Measurements from ENCODE around the gene ACTR1B.
"Not testable (repeated sequence)": the region's sequence is repeated elsewhere in the genome, so short reads cannot be mapped to it uniquely, and the experiment has no call there.

Gene ACTR1B

GRCh38 chr2:97688062-97688827 is 24.4 kb upstream of the ACTR1B start:
- Histone ChIP-seq H3K27me3 (ENCODE audit: insufficient read depth, low read length) (no peaks in the 10 kb centered on the region), H3K4me1 (ENCODE audit: control insufficient read depth, insufficient read depth, low read length, unreplicated experiment) (peaks cover 8% of the 10 kb centered on the region), H3K27ac (ENCODE audit: low read depth, low read length) (no peak overlapping the region), H2AFZ (ENCODE audit: low read length, unreplicated experiment) (no peak overlapping the region), H3K4me3 (ENCODE audit: low read depth, low read length) (no peak overlapping the region), H3K79me2 (ENCODE audit: control insufficient read depth, insufficient read depth, low read length, unreplicated experiment) (no peaks in the 10 kb centered on the region), H3K36me3 (ENCODE audit: insufficient read depth, low read length) (no peaks in the 10 kb centered on the region)

GRCh38 chr2:97687235-97687634 is 23.4 kb upstream of the ACTR1B start:
- H3K27me3 ChIP-seq (ENCODE audit: insufficient read depth, low read length); H3K36me3 ChIP-seq (ENCODE audit: insufficient read depth, low read length); H3K4me3 ChIP-seq (ENCODE audit: low read depth, low read length); H2AFZ ChIP-seq (ENCODE audit: low read length, unreplicated experiment); H3K79me2 ChIP-seq (ENCODE audit: control insufficient read depth, insufficient read depth, low read length, unreplicated experiment); H3K27ac ChIP-seq (ENCODE audit: low read depth, low read length); H3K4me1 ChIP-seq (ENCODE audit: control insufficient read depth, insufficient read depth, low read length, unreplicated experiment): not testable (repeated sequence)

- Histone ChIP-seq H3K27me3 (ENCODE audit: insufficient read depth, low read length) (no peaks in the 10 kb centered on the region), H3K4me1 (ENCODE audit: control insufficient read depth, insufficient read depth, low read length, unreplicated experiment) (no peaks in the 10 kb centered on the region), H3K27ac (ENCODE audit: low read depth, low read length) (no peak overlapping the region), H3K4me3 (ENCODE audit: low read depth, low read length) (no peak overlapping the region), H3K36me3 (ENCODE audit: insufficient read depth, low read length) (no peaks in the 10 kb centered on the region; the same call in 1 of the 2 replicates), H3K79me2 (ENCODE audit: control insufficient read depth, insufficient read depth, low read length, unreplicated experiment) (no peaks in the 10 kb centered on the region), H2AFZ (ENCODE audit: low read length, unreplicated experiment) (no peak overlapping the region)
Measured at GRCh38 chr2:97678298-97678697, 14.5 kb upstream of the ACTR1B start.

- H2AFZ ChIP-seq (ENCODE audit: low read length, unreplicated experiment) = no peak overlapping the region
- H3K27me3 ChIP-seq (ENCODE audit: insufficient read depth, low read length) = no peaks in the 10 kb centered on the region
- H3K36me3 ChIP-seq (ENCODE audit: insufficient read depth, low read length) = no peaks in the 10 kb centered on the region; the same call in 1 of the 2 replicates
- no peaks in the 10 kb centered on the region for H3K4me1 ChIP-seq (ENCODE audit: control insufficient read depth, insufficient read depth, low read length, unreplicated experiment)
- no peak overlapping the region for H3K4me3 ChIP-seq (ENCODE audit: low read depth, low read length)
- H3K79me2 ChIP-seq (ENCODE audit: control insufficient read depth, insufficient read depth, low read length, unreplicated experiment) = no peaks in the 10 kb centered on the region
- H3K27ac ChIP-seq (ENCODE audit: low read depth, low read length) = no peak overlapping the region
Measured at GRCh38 chr2:97677480-97677879, 13.6 kb upstream of the ACTR1B start.

GRCh38 chr2:97676620-97677019 is 12.8 kb upstream of the ACTR1B start:
- Histone ChIP-seq H3K4me1 (ENCODE audit: control insufficient read depth, insufficient read depth, low read length, unreplicated experiment) (no peaks in the 10 kb centered on the region), H2AFZ (ENCODE audit: low read length, unreplicated experiment) (no peak overlapping the region), H3K27me3 (ENCODE audit: insufficient read depth, low read length) (no peaks in the 10 kb centered on the region), H3K79me2 (ENCODE audit: control insufficient read depth, insufficient read depth, low read length, unreplicated experiment) (no peaks in the 10 kb centered on the region), H3K27ac (ENCODE audit: low read depth, low read length) (no peak overlapping the region), H3K36me3 (ENCODE audit: insufficient read depth, low read length) (no peaks in the 10 kb centered on the region; the same call in 1 of the 2 replicates), H3K4me3 (ENCODE audit: low read depth, low read length) (no peak overlapping the region)

DNA sequence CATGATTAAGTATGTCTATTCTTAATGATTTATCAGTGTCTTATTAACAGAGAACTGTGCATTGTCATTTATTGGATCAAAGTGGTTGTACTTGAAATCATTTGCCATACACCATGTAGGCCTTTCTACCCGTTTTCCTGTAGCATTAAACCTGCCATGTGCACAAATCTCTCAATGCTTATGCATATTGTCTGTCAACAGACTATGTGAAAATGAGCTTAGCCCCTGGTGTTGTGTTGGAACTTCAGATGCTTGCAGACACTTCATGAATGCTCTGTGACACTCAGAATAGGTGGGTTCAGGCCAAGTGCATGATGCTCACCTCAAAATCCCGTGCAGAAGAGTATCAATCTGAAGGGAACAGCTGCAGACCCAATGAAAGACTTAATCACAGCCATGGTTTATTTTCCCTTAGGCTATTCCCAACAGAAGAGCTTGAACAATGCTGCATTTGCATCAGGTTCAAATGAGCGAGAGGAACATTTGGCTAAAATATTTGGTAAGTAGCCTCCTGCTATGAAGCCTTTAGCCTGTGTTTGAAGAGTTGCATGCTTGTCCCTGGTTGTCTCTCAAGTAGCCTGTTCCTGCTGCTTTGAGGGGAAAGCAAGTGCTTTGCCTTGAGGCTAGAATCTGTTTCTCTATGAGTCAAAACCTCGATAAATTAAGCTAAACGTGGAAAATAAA is 11.7 kb upstream of the ACTR1B start:
- Histone ChIP-seq H3K27ac (ENCODE audit: low read depth, low read length) (no peak overlapping the region), H3K27me3 (ENCODE audit: insufficient read depth, low read length) (no peaks in the 10 kb centered on the region), H2AFZ (ENCODE audit: low read length, unreplicated experiment) (no peak overlapping the region), H3K4me3 (ENCODE audit: low read depth, low read length) (no peak overlapping the region), H3K4me1 (ENCODE audit: control insufficient read depth, insufficient read depth, low read length, unreplicated experiment) (no peaks in the 10 kb centered on the region), H3K36me3 (ENCODE audit: insufficient read depth, low read length) (no peaks in the 10 kb centered on the region; the same call in 1 of the 2 replicates), H3K79me2 (ENCODE audit: control insufficient read depth, insufficient read depth, low read length, unreplicated experiment) (no peaks in the 10 kb centered on the region)

- H3K4me3 ChIP-seq (ENCODE audit: low read depth, low read length) = no peak overlapping the region
- H3K4me1 ChIP-seq (ENCODE audit: control insufficient read depth, insufficient read depth, low read length, unreplicated experiment) = no peaks in the 10 kb centered on the region
- no peaks in the 10 kb centered on the region for H3K27me3 ChIP-seq (ENCODE audit: insufficient read depth, low read length)
- H3K27ac ChIP-seq (ENCODE audit: low read depth, low read length) = no peak overlapping the region
- H3K79me2 ChIP-seq (ENCODE audit: control insufficient read depth, insufficient read depth, low read length, unreplicated experiment) = no peaks in the 10 kb centered on the region
- H2AFZ ChIP-seq (ENCODE audit: low read length, unreplicated experiment) = no peak overlapping the region
- no peaks in the 10 kb centered on the region; the same call in 1 of the 2 replicates for H3K36me3 ChIP-seq (ENCODE audit: insufficient read depth, low read length)
Measured at GRCh38 chr2:97673915-97674283, 10.1 kb upstream of the ACTR1B start.

GRCh38 chr2:97673182-97673914 is 9.5 kb upstream of the ACTR1B start:
- Histone ChIP-seq H3K27ac (ENCODE audit: low read depth, low read length) (no peak overlapping the region), H3K36me3 (ENCODE audit: insufficient read depth, low read length) (no peaks in the 10 kb centered on the region; the same call in 1 of the 2 replicates), H3K4me1 (ENCODE audit: control insufficient read depth, insufficient read depth, low read length, unreplicated experiment) (no peaks in the 10 kb centered on the region), H3K27me3 (ENCODE audit: insufficient read depth, low read length) (no peaks in the 10 kb centered on the region), H2AFZ (ENCODE audit: low read length, unreplicated experiment) (no peak overlapping the region), H3K4me3 (ENCODE audit: low read depth, low read length) (no peak overlapping the region), H3K79me2 (ENCODE audit: control insufficient read depth, insufficient read depth, low read length, unreplicated experiment) (no peaks in the 10 kb centered on the region)

DNA sequence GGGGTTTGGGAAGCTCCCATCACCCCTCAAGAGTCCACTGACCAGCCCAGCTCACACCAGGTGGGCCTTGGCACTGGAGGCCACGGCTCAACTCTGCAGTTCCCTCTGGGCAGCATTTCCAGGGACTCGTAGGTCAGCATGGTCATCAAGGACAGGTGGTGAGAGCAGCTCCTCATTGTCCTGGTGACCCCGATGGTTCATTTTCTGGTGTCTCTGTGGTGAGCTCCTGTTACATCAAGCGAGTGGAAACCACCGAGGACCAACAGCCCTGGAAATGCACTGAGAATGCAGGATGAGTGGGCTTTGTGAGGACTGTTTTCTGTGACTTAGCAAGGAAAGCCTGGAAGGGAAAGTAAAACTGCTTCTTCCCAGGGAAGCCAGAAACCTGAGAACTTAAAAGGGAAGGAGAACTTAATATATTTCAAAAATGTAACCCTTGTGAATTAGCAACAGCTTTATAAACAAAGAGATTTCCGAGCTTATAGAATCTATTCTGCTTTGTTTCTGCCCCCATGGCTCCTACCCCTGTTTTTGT is 8.8 kb upstream of the ACTR1B start:
- H3K27ac ChIP-seq (ENCODE audit: low read depth, low read length); H3K36me3 ChIP-seq (ENCODE audit: insufficient read depth, low read length); H3K27me3 ChIP-seq (ENCODE audit: insufficient read depth, low read length); H2AFZ ChIP-seq (ENCODE audit: low read length, unreplicated experiment); H3K4me3 ChIP-seq (ENCODE audit: low read depth, low read length); H3K4me1 ChIP-seq (ENCODE audit: control insufficient read depth, insufficient read depth, low read length, unreplicated experiment); H3K79me2 ChIP-seq (ENCODE audit: control insufficient read depth, insufficient read depth, low read length, unreplicated experiment): not testable (repeated sequence)

- H3K4me3 ChIP-seq (ENCODE audit: low read depth, low read length) = no peak overlapping the region
- no peak overlapping the region for H3K27ac ChIP-seq (ENCODE audit: low read depth, low read length)
- no peaks in the 10 kb centered on the region for H3K4me1 ChIP-seq (ENCODE audit: control insufficient read depth, insufficient read depth, low read length, unreplicated experiment)
- no peaks in the 10 kb centered on the region for H3K27me3 ChIP-seq (ENCODE audit: insufficient read depth, low read length)
- no peaks in the 10 kb centered on the region for H3K36me3 ChIP-seq (ENCODE audit: insufficient read depth, low read length)
- no peak overlapping the region for H2AFZ ChIP-seq (ENCODE audit: low read length, unreplicated experiment)
- no peaks in the 10 kb centered on the region for H3K79me2 ChIP-seq (ENCODE audit: control insufficient read depth, insufficient read depth, low read length, unreplicated experiment)
Measured at GRCh38 chr2:97671526-97671925, 7.7 kb upstream of the ACTR1B start.
